OCI-LY7 (cell line): ENCODE results near the gene ZMYM5. TPM values are rescaled to one million over a fixed set of nuclear protein-coding genes. Genes with fewer than 3 reads are reported as not detected.

Experiments
- BruUV-seq: library from RNA; stranded (reverse); fragments of 400-500 nt; replicated peaks from 2 replicates; lab custom pipeline; 2021; lab: Mats Ljungman, UMichigan
- CTCF ChIA-PET: fragments of 300-600 bp; sonication (Branson Sonifier 250); formaldehyde crosslinking; loops from one replicate; lab custom pipeline; 2022; ENCODE audit warnings: antibody characterized with exemption; ENCODE audit not compliant: unreplicated experiment; lab: Charles Lee
- POLR2A ChIA-PET: fragments of 300-600 bp; sonication (Branson Sonifier 250); formaldehyde crosslinking; loops from one replicate; lab custom pipeline; 2022; ENCODE audit warnings: antibody characterized with exemption; lab: Charles Lee
- DNase-seq: peaks from one replicate; pipeline ENCODE4 v3.0.0-alpha.2; 2015; ENCODE audit warnings: low spot score
- H2AFZ ChIP-seq: fragments of 200-600 bp; sonication (generic), shearing (Covaris generic); 2 replicates; pipeline ENCODE4 v1.6.1; 2014; ENCODE audit warnings: mild to moderate bottlenecking, antibody characterized with exemption, low read length, moderate library complexity
- H3K27ac ChIP-seq: fragments of 200-600 bp; sonication (generic); 2 replicates; pipeline ENCODE4 v1.5.1; 2014; ENCODE audit warnings: mixed run types, low read depth, mild to moderate bottlenecking, moderate library complexity, low read length, inconsistent platforms; ENCODE audit not compliant: poor library complexity, severe bottlenecking
- H3K36me3 ChIP-seq: fragments of 200-600 bp; sonication (generic); 2 replicates; pipeline ENCODE4 v1.6.1; 2014; ENCODE audit warnings: mild to moderate bottlenecking, antibody characterized with exemption, low read length, moderate library complexity, mixed read lengths; ENCODE audit not compliant: insufficient read depth
- H3K4me1 ChIP-seq: fragments of 200-600 bp; sonication (generic); 2 replicates; pipeline ENCODE4 v1.5.1; 2014; ENCODE audit warnings: mild to moderate bottlenecking, low read length; ENCODE audit not compliant: insufficient read depth, poor library complexity, severe bottlenecking
- H3K4me2 ChIP-seq: fragments of 200-600 bp; sonication (generic); 2 replicates; pipeline ENCODE4 v1.6.1; 2014; ENCODE audit warnings: mild to moderate bottlenecking, low read length
- H3K4me3 ChIP-seq: fragments of 200-600 bp; sonication (generic); 2 replicates; pipeline ENCODE4 v1.5.1; 2014; ENCODE audit warnings: mild to moderate bottlenecking, low read depth, low read length; ENCODE audit not compliant: poor library complexity, severe bottlenecking
- H3K79me2 ChIP-seq: fragments of 200-600 bp; sonication (generic); 2 replicates; pipeline ENCODE4 v1.6.1; 2016; ENCODE audit warnings: low read depth, mild to moderate bottlenecking, low read length, moderate library complexity, mixed read lengths; ENCODE audit not compliant: insufficient read depth
- H3K9me2 ChIP-seq: fragments of 200-600 bp; sonication (generic); 2 replicates; pipeline ENCODE4 v1.6.1; 2016; ENCODE audit warnings: mild to moderate bottlenecking, low read length, mixed read lengths; ENCODE audit not compliant: insufficient read depth
- H3K9me3 ChIP-seq: fragments of 200-600 bp; sonication (generic); 2 replicates; pipeline ENCODE4 v1.6.1; 2014; ENCODE audit warnings: mild to moderate bottlenecking, mixed run types, low read length, mixed read lengths
- H4K20me1 ChIP-seq: fragments of 200-600 bp; sonication (generic); 2 replicates; pipeline ENCODE4 v1.6.1; 2014; ENCODE audit warnings: mild to moderate bottlenecking, antibody characterized with exemption, low read length, moderate library complexity, mixed read lengths; ENCODE audit not compliant: insufficient read depth
- CTCF ChIP-seq: fragments of 200-600 bp; sonication (generic); conservative IDR thresholded peaks from 2 replicates; pipeline ENCODE4 v1.5.1; 2014; ENCODE audit warnings: mild to moderate bottlenecking, antibody characterized with exemption, low read length, moderate library complexity, mixed read lengths
- EZH2phosphoT487 ChIP-seq: fragments of 200-600 bp; sonication (generic); IDR thresholded peaks from 2 replicates; pipeline ENCODE4 v1.6.1; 2018; ENCODE audit warnings: low read depth, borderline replicate concordance, mild to moderate bottlenecking, mixed run types, antibody characterized with exemption, low read length, moderate library complexity, mixed read lengths
- intact Hi-C: fragments of 100-400 bp; cut with micrococcal nuclease; formaldehyde crosslinking; loops from one replicate; pipeline ENCODE4 v1.10.0; 2022; ENCODE audit not compliant: unreplicated experiment
- total RNA-seq, 2 experiments: library from RNA; depleted of rRNA in 1 of 2; stranded (reverse); fragments of >200 nt in 1 of 2; shearing (Covaris generic) in 1 of 2; gene quantifications; 2 replicates each; pipeline ENCODE4 v1.2.3, GENCODE V29; 2014 to 2022

The ZMYM5 gene
- total RNA-seq, 2 experiments from 2014 or later: 10.2 to 15.2 TPM

GRCh38 chr13:19864746-19865309 lies 1.4 kb upstream of the ZMYM5 start:
- Histone ChIP-seq H3K79me2 (peaks cover 36% of the 10 kb centered on the region), H4K20me1 (no peaks in the 10 kb centered on the region; the same call in 1 of the 2 replicates), H3K27ac (peak overlapping the region; percentile 89), H3K4me1 (peaks cover 23% of the 10 kb centered on the region), H3K36me3 (peaks cover 6% of the 10 kb centered on the region), H3K4me3 (peak overlapping the region; percentile 91), H3K4me2 (peak overlapping the region; percentile 70), H3K9me3 (no peaks in the 10 kb centered on the region), H2AFZ (peak overlapping the region; percentile 73), H3K9me2 (no peaks in the 10 kb centered on the region)
- intact Hi-C loops: loop anchor here (5.0 to 10.0 kb wide), 3 partner anchors 230 to 1037 kb away; partner anchors contain the start of genes MPHOSPH8 and XPO4
- peak; percentile 85 for DNase-seq
- no peak for TF ChIP-seq EZH2phosphoT487
- peak; percentile 80 for TF ChIP-seq CTCF
- CTCF ChIA-PET: no interaction called here
- BruUV-seq: TSS peak; percentile 82
- POLR2A ChIA-PET: interaction anchor here (0.7 to 1.3 kb wide), 3 partner anchors 16 to 19 kb away, joined by 3 to 5 read pairs (median 4); no protein-coding TSS in a partner anchor

DNA sequence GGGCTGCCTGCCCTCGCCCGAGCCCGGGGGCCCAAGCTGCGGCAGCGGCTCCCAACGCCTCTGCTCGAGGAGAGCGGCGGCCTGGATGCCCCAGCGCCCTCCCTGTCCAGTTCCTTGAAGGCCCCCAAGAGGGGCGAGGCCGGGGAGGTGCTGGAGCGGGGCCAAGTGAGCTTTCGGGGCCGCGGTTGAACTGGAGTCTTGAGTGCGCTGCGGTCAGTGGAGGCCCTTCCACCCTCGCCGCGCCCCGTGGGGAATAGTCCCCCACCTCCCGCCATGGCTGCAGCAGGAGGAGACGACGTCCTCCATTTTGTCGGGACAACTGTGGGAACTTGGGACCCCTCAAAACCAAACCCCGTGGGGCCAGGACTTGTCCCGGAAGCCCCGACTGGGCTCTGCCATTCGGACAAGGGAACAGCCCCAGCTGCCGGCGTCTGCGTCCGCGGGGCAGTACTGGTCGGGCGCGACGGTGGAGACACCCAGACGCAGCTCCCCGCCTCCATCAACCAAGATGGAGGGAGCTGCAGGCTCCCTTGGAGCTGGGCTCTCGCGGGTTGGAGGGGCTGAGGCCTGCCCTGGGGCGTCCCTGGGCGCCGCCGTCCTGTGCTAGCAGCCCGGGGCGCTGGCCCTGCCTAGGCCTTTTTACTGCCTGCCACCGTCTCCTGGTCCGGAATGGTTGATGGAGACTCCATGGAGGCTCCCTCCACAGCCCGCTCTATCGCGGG lies 736 bp upstream of the ZMYM5 start:
- peak overlapping the region; percentile 89 for H3K27ac ChIP-seq
- peak overlapping the region; percentile 91 for H3K4me3 ChIP-seq
- POLR2A ChIA-PET: interaction anchor here (0.6 to 1.0 kb wide), 4 partner anchors 19 to 1280 kb away, joined by 3 to 8 read pairs (median 4); no protein-coding TSS in a partner anchor
- no peak for TF ChIP-seq CTCF
- no peak for TF ChIP-seq EZH2phosphoT487
- CTCF ChIA-PET: interaction anchor here (0.5 to 0.9 kb wide), 2 partner anchors 96 to 271 kb away, joined by 3 read pairs; no protein-coding TSS in a partner anchor
- H3K9me3 ChIP-seq: no peaks in the 10 kb centered on the region
- H3K36me3 ChIP-seq: peaks cover 7% of the 10 kb centered on the region
- intact Hi-C loops: loop anchor here (5.0 to 10.0 kb wide), 3 partner anchors 229 to 1038 kb away; partner anchors contain the start of genes MPHOSPH8 and XPO4
- H2AFZ ChIP-seq: peak overlapping the region; percentile 73
- peaks cover 40% of the 10 kb centered on the region for H3K79me2 ChIP-seq
- no peaks in the 10 kb centered on the region; the same call in 1 of the 2 replicates for H4K20me1 ChIP-seq
- no peaks in the 10 kb centered on the region for H3K9me2 ChIP-seq
- peak; percentile 75 for DNase-seq
- H3K4me1 ChIP-seq: peaks cover 23% of the 10 kb centered on the region
- BruUV-seq: no TSS peak
- peak overlapping the region; percentile 70 for H3K4me2 ChIP-seq
